ENCODE data around the gene ZBTB25. TPM values are rescaled to one million over a fixed set of nuclear protein-coding genes. Genes with fewer than 3 reads are reported as not detected.

The ZBTB25 gene, protein sequence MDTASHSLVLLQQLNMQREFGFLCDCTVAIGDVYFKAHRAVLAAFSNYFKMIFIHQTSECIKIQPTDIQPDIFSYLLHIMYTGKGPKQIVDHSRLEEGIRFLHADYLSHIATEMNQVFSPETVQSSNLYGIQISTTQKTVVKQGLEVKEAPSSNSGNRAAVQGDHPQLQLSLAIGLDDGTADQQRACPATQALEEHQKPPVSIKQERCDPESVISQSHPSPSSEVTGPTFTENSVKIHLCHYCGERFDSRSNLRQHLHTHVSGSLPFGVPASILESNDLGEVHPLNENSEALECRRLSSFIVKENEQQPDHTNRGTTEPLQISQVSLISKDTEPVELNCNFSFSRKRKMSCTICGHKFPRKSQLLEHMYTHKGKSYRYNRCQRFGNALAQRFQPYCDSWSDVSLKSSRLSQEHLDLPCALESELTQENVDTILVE
- total RNA-seq (2021; fragmentation: NEBNext Ultra II Directional; extraction: Animal tissue kit (Norgen Biotek cat#: 25700)), result 1 to 10 TPM; 5.7 to 8.2 (median 7.1) TPM
- long read RNA-seq, full-length matches to known transcripts, result 1 of 5 reads
- long read RNA-seq, partial matches to known transcripts, result 1 of 5 reads
- long read RNA-seq, other reads (novel, unspliced or antisense), result 3 of 5 reads

- DNase-seq, result peak; percentile 89
- Mint-ChIP-seq H3K27ac (peak within 1 kb of the TSS; percentile 99), H3K36me3 (ENCODE audit: low read depth) (peaks cover 10% of the 10 kb centered on the region), H3K4me3 (peak within 1 kb of the TSS; percentile 95), H3K4me1 (ENCODE audit: low read depth) (peaks cover 66% of the 10 kb centered on the region), H3K9me3 (no peaks in the 10 kb centered on the region), H3K27me3 (ENCODE audit: insufficient read depth) (0 out of 2 replicates have a peak, but pooled peaks cover 3% of the 10 kb centered on the region)
- TF ChIP-seq, protein P1, sequence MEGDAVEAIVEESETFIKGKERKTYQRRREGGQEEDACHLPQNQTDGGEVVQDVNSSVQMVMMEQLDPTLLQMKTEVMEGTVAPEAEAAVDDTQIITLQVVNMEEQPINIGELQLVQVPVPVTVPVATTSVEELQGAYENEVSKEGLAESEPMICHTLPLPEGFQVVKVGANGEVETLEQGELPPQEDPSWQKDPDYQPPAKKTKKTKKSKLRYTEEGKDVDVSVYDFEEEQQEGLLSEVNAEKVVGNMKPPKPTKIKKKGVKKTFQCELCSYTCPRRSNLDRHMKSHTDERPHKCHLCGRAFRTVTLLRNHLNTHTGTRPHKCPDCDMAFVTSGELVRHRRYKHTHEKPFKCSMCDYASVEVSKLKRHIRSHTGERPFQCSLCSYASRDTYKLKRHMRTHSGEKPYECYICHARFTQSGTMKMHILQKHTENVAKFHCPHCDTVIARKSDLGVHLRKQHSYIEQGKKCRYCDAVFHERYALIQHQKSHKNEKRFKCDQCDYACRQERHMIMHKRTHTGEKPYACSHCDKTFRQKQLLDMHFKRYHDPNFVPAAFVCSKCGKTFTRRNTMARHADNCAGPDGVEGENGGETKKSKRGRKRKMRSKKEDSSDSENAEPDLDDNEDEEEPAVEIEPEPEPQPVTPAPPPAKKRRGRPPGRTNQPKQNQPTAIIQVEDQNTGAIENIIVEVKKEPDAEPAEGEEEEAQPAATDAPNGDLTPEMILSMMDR (IDR thresholded peaks at IDR 0.05), result peak; percentile 6; the same call in 1 of the 2 replicates
Measured at GRCh38 chr14:64503434-64504309, at the start of gene ZBTB25. Gene ZBTB25, minus strand, starts transcription at chr14:64503838. Its CDS starts 13,305 bp downstream, at chr14:64490533.

GRCh38 chr14:64550621-64551333 lies 47.1 kb upstream of the ZBTB25 start:
- no peak for DNase-seq
- Mint-ChIP-seq H3K27me3 (ENCODE audit: insufficient read depth) (no peaks in the 10 kb centered on the region; the same call in 1 of the 2 replicates), H3K9me3 (no peaks in the 10 kb centered on the region), H3K4me1 (ENCODE audit: low read depth) (peaks cover 7% of the 10 kb centered on the region; the same call in 1 of the 2 replicates), H3K4me3 (no peak overlapping the region), H3K36me3 (ENCODE audit: low read depth) (no peaks in the 10 kb centered on the region), H3K27ac (no peak overlapping the region)
- TF ChIP-seq, protein P1 (IDR thresholded peaks at IDR 0.05), result no peak

- Mint-ChIP-seq H3K4me1 (ENCODE audit: low read depth) (peaks cover 7% of the 10 kb centered on the region; the same call in 1 of the 2 replicates), H3K36me3 (ENCODE audit: low read depth) (no peaks in the 10 kb centered on the region), H3K27ac (peak within 1 kb of the TSS; percentile 49; the same call in 1 of the 2 replicates), H3K4me3 (no peak within 1 kb of the TSS), H3K27me3 (ENCODE audit: insufficient read depth) (no peaks in the 10 kb centered on the region; the same call in 1 of the 2 replicates), H3K9me3 (no peaks in the 10 kb centered on the region)
- no peak for DNase-seq
- TF ChIP-seq, protein P1 (IDR thresholded peaks at IDR 0.05), result no peak
Measured at GRCh38 chr14:64549791-64550620, 46.4 kb upstream of the ZBTB25 start, which contains the start of gene PPP1R36. Gene PPP1R36, plus strand, starts transcription at chr14:64549961. Its CDS starts 37 bp downstream, at chr14:64549998.

- DNase-seq, result no peak
- Mint-ChIP-seq H3K4me1 (ENCODE audit: low read depth) (peaks cover 17% of the 10 kb centered on the region), H3K4me3 (no peak overlapping the region), H3K27ac (peak overlapping the region; percentile 49; the same call in 1 of the 2 replicates), H3K36me3 (ENCODE audit: low read depth) (no peaks in the 10 kb centered on the region), H3K27me3 (ENCODE audit: insufficient read depth) (no peaks in the 10 kb centered on the region; the same call in 1 of the 2 replicates), H3K9me3 (no peaks in the 10 kb centered on the region)
- TF ChIP-seq, protein P1 (IDR thresholded peaks at IDR 0.05), result no peak
Measured at GRCh38 chr14:64549016-64549415, 45.4 kb upstream of the ZBTB25 start.
